CD1c-positive myeloid dendritic cell (primary cell): ENCODE results near the gene RAPGEF4.

Experiments
- DNase-seq: peaks from one replicate; pipeline ENCODE4 v3.0.0-alpha.2; 2016; ENCODE audit errors: extremely low spot score

RAPGEF4 gene

GRCh38 chr2:172823261-172823850 is 87.7 kb downstream of the RAPGEF4 start:
- no peak for DNase-seq

DNA sequence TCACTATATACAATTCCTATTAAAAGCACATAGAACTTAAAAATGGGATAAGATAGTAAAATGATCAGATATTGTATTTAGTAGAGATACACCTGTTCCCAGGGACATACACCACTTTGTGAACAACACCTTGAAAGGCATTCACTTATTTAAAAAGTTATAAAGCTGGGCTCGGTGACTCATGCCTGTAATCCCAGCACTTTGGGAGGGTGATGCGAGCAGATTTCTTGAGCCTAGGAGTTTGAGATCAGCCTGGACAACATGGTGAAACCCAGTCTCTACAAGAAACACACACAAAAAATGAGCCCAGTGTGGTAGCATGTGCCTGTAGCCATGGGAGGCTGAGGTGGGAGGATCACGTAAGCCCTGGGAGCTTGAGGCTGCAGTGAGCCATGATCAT is 90.9 kb downstream of the RAPGEF4 start:
- DNase-seq: no peak

DNA sequence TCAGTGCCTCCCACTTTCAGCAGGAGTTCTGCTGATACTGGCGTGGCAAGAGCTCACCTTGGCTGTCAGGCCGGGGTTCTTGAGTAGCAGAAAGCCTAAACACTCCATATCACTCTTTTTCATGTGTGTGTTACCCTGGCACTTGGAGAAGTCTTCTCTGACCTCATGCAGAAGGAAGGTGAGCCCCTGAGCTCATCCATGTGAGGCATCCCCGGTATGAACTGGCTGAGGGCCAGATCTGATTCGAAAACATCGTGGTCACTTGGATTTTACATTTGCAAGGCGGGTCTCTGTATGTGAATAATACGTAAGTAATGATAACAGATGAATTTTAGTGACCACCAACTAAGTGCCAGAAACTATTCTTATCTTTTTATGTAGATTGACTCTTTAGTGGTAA is 93.6 kb downstream of the RAPGEF4 start:
- no peak for DNase-seq

DNA sequence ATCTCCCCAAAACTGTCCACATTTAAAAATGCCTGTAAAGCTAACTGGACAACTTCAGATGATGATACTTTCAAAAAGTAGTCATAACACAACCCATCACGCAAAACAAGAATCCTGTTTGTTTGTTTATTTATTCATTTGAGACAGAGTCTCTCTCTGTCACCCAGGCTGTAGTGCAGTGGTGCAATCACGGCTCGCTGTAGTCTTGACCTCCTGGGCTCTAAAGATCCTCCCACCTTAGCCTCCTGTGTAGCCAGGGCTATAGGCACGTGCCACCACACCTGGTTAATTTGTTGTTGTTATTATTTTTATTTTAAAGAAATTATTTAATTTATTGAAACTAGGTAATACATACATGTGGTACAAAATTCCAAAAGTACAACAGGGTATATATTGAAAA is 94.8 kb downstream of the RAPGEF4 start:
- DNase-seq: no peak

DNA sequence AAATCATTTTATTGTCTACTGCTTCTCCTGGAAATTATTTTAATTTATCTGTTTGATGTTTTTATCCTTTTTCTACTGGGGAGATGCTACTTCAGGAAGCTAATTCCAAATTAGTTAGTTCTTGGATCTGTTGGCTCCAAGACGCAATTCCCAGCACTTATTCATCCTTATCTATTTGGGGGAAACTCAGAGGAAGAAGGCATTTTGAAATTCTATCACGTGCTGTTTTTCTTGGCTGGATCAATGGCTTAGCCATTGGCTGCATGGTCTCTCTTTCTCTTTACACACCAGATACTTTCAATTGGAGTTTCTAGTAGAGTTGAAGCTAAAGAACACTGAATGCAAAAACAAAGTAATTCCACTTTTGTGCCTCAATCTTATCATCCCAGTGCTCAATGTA is 98.3 kb downstream of the RAPGEF4 start:
- DNase-seq: no peak

- DNase-seq: no peak
These were observed 99.2 kb downstream of the RAPGEF4 start for GRCh38 chr2:172834881-172835280.

DNA sequence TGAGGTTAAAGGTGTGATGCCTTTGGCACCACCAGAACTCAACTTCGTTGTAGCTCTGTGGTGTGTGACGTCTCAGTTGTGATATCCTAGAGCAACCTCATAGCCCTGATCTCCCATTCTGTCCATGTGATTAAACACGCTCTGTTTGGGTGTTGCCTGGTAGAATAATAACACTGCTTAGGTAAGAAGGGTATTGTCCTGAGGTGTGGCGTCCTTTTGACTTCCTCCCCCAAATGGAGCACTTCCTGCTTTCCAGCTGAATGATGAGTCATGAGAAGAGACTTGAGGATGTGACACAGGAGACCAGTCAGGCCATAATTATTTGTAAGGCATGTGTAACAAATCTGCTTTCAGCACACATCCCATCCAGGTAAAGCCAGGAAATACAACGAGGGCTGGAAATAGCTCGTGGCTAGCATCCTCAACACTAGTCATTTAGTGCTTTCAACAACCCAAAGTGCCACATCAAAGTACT is 100.7 kb downstream of the RAPGEF4 start:
- DNase-seq: peak; percentile 35

GRCh38 chr2:172836827-172837226 is 101.2 kb downstream of the RAPGEF4 start:
- DNase-seq: no peak

GRCh38 chr2:172839446-172839845 is 103.8 kb downstream of the RAPGEF4 start:
- no peak for DNase-seq

DNA sequence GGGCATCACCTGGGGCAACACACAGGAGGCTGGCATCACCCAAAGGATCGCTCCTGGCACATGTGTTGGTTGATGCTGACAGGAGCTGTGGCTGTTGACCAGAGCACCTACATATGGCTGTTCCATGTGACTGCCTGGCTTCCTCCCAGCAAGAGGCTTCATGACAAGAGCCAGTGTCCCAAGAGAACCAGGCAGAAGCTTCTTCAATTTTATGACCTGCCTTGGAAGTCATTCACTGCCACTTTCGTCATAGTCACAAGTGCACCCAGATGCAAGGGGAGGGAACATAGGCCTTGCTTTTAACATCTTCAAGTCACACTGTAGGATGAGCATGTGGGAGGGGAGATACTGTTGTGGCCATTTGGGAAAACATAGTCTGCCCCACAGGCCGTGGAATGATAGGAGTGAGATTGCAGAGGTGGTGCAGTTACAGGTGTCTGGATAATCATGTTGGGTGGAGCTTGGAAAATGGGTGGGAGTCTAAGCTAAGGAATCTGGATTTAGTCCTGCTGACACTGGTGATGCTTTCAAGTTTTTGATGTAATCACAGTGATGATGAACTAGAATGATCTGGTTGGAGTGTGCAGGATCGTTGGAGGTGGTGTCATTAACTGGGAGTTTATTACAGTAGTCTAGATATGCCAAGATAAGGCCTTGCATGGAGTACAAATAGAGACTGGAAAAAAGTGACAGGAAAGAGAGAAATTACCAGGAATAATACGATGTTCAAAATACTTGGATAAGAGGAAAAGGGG is 107.0 kb downstream of the RAPGEF4 start:
- DNase-seq: no peak

DNA sequence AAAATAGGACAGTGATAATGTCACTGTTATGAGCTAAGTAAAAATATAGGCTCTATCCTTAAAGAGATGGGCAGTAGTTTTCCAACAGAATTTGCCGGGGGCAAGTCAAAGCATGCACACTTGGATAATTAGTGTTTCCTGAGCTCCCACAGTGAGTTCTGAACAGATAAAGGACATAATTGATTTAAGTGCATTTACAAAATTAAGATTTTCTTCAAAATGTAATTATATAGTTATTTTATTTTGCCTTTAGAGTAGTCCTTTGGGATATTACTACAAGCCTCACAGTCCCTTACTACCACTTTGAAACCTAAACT is 107.6 kb downstream of the RAPGEF4 start:
- no peak for DNase-seq

GRCh38 chr2:172843902-172844715 is 108.5 kb downstream of the RAPGEF4 start:
- DNase-seq: no peak

DNA sequence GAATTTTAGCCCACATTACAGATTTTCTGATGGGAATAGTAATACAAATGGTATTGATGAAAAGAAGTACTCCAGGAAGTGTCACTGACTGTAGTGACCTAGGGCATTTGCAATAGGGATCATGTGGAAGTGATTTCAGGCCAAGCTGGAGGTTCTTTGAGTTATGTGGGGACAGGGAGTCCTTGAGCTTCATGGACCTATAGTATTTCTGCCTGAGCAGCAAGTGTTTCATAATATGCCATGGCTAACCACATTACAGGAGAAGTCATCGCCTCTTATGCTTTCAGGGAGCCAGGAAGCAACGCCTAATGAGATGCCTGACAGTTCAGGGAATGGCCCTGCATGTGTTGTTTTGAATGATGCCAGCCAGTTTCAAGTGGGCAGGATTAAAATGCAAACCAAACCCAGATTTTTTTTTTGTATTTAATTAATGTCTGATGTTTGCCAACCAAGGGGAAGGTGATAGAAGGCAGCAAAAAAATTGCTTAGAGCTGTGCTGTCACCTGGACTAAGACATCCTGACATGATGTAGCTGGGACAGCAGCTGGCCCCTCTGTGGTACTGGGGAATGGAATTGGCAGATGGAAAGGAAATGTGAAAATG is 109.5 kb downstream of the RAPGEF4 start:
- no peak for DNase-seq

DNA sequence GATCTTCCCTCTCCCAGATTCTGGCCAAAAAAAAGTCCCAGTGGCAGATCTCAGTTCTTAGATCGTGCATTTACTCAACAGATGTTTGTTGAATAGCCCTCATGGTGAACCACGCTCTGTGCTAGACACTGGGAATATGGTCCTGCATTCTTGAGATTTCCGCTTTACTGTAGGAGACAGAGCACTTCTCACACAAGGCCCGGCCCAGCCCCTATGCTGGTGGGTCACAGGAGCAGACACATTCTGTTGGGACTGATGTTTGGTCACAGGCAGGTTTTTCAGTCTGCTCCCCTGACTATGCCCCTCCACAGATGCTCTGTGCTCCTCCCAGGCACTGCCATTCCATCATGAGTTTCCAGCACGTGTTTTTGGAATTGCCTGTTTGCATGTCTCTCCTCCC is 110.9 kb downstream of the RAPGEF4 start:
- no peak for DNase-seq

DNA sequence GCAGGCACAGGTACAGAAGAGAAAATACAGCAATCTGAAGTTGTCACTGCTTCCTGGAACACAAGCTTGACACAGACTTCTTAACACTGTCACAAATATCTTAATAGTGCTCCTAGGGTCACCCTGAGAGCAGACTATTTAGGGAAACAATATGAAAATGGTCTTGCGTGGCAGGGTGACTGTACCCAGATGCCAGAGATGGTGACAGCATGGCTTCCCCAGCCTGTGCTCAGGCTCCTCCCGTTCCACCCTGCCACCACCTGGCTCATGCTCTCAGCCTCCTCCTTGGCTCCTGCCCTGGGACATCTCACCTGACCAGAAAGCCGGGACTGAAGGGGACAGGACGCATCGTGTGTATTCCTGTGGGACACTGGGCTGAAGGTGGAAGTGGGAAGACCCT is 111.5 kb downstream of the RAPGEF4 start:
- DNase-seq: no peak

DNA sequence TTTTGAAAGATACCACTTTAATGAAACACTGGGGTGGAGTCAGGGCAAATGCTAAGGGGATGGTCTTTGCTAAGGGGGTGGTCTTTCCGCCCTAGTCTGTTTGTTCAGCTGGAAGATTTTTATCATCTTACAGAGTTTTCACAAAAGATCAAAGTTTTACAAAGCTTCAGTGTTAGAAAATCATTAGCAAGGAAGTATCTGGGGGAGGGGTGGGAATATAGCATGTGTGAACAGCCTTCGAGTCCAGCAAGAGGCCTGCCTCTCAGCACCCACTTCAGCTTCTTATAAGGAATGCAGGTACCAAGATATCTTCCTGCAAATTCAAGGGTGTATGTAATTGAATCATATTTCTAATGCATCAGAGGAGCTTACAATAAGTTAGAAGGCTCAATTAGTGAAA is 112.9 kb downstream of the RAPGEF4 start:
- no peak for DNase-seq

DNA sequence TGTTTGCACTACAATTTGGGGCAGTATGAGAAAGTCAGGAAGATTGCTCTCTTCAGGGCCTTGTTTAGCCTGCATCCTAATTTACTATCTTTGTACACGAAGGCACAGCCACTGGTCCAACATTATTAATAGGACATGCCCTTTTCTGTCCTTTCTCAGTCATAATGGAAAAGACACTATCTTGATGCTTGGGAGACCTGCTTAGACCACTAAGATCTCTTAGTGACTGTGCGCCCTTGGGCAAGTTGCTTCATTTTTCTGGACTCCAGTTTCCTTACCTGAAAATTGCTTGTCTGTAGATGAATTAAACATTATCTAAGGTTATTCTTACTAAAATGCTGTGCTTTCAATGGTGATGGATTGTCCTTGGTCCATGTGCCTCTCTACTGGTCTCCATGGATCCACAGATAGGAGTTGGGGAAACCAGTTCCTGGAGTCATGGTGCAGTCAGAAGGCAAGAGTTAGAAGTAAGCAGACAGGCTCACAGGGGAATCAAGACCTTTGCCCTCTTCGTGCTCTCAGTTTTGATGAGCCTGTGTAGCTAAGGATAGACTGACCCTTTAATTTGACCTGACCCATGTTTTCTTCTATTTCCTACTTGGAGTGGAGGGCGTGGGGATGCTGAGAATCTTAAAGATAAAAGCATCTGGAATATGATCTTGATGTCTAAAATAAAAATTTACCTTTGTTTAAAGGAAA is 114.0 kb downstream of the RAPGEF4 start:
- no peak for DNase-seq

DNA sequence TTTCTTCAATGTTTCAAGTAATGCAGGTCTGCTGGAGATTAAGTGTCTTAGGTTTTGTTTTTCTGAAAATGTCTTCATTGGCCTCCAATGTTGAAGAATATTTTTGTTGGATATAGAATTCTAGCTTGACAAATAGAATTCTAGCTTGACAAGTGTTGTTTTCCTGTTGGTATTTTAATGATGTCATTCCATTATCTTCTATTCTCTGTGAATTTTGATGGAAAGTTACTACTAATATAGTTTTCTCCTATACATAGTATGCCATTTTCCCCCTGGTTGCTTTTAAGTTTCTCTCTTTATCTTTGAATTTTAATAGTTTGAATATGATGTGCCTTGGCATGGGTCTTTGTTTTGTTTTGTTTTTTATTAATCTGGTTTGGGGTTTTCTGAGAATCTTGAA is 119.9 kb downstream of the RAPGEF4 start:
- DNase-seq: no peak

GRCh38 chr2:172856606-172857005 is 121.0 kb downstream of the RAPGEF4 start:
- DNase-seq: no peak

DNA sequence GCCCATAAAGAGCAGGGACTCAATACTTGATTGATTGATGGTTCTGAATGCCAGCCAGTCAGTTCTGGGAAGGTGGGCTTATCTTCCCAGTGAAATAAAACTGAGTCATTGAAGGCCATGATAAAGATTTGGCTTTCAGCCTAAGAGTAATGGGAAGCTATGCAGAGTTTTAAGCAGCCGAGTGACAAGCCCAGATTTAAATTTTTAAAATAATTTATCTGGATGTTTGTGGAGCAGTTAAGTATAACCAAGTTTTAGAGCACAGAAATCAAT is 122.8 kb downstream of the RAPGEF4 start:
- no peak for DNase-seq

DNA sequence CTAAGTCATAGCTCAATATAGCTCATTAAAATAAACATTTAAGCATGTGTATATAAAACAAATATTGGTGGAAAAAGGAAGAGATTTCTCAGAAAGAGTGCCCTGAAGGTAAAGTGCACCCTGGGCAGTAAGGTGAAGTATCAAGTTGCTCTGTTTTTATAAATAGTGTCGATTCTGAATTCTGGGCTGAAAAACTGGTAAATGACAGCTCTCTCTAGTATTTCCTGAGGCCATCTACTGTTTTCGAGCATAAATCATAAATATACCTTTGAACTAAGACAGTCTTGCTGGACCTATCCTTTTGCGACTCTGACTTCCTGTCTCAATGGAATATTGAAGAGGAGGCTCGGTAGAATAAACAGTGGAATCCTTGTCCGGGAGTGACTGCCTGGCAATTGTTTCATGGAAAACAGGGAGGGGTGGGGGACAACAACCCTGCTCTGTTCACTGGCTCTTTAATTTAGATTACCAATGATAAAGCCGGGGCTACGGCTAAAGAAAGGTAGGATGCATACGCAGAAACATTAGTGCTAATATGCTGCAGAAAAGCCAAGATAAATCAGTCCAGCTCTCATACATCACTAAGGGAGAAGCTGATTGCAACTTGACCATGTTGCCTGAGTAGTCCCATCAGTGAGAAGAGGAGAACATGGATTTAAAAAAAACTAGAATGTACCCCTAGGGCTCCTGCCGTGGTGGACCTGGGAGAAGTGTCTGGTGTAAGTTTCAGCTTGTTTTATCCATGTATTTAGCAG is 124.1 kb downstream of the RAPGEF4 start:
- no peak for DNase-seq

- DNase-seq: no peak
These were observed 124.7 kb downstream of the RAPGEF4 start for GRCh38 chr2:172860336-172860707.
